ENCODE data around the gene CERK. TPM values are rescaled to one million over a fixed set of nuclear protein-coding genes. Genes with fewer than 3 reads are reported as not detected.

The CERK gene
- polyA plus RNA-seq, 1 donor from 2014 or later = 57.4 TPM

DNA sequence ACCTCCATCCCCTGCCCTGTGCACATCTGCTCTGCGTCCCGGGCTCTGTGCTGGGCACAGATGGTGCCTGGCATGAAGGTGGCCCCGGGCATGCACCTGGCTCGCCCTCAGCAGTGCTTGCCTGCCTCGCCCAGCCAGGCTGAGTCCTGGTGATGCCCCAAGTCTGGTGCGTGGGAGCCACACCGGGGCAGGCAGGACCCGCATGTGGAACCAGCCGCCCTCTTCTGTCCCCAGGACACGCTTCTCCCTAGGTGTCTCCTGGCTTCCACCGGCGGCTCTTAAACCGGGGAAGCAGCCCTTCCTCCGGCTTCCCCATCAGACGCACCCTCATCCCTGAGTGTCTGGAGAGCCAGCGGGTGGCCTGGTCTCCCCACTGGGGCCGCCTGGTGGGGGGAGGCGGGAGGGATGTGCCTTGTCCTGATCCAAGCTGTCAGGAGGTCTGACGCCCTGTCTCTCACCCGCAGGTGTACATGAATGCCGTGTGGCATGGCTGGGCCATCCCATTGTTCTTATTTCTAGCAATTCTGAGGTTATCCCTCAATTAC, 72.8 kb downstream of the CERK start:
- H3K27ac ChIP-seq (ENCODE audit: low read length) = no peak overlapping the region
- no peaks in the 10 kb centered on the region for H4K20me1 ChIP-seq (ENCODE audit: insufficient read depth)
- H3F3A ChIP-seq (ENCODE audit: insufficient read depth, low read length, poor library complexity, severe bottlenecking) = no peaks in the 10 kb centered on the region
- no peak overlapping the region for H3K4me3 ChIP-seq (ENCODE audit: low read length)
- TF ChIP-seq EP300 (conservative IDR thresholded peaks at IDR 0.05; ENCODE audit: poor library complexity, severe bottlenecking) (no peak), TAF1 (IDR thresholded peaks at IDR 0.05; ENCODE audit: low read depth) (no peak), POLR2AphosphoS5 (IDR thresholded peaks at IDR 0.05) (no peak), SMC3 (conservative IDR thresholded peaks at IDR 0.05; ENCODE audit: poor library complexity) (no peak), MXI1 (conservative IDR thresholded peaks at IDR 0.05; ENCODE audit: poor library complexity, severe bottlenecking) (no peak), RAD21 (conservative IDR thresholded peaks at IDR 0.05) (no peak), EZH2 (IDR thresholded peaks at IDR 0.05; ENCODE audit: borderline replicate concordance, insufficient read depth, low read length, poor library complexity, severe bottlenecking) (no peak)
- TF ChIP-seq, protein P1, sequence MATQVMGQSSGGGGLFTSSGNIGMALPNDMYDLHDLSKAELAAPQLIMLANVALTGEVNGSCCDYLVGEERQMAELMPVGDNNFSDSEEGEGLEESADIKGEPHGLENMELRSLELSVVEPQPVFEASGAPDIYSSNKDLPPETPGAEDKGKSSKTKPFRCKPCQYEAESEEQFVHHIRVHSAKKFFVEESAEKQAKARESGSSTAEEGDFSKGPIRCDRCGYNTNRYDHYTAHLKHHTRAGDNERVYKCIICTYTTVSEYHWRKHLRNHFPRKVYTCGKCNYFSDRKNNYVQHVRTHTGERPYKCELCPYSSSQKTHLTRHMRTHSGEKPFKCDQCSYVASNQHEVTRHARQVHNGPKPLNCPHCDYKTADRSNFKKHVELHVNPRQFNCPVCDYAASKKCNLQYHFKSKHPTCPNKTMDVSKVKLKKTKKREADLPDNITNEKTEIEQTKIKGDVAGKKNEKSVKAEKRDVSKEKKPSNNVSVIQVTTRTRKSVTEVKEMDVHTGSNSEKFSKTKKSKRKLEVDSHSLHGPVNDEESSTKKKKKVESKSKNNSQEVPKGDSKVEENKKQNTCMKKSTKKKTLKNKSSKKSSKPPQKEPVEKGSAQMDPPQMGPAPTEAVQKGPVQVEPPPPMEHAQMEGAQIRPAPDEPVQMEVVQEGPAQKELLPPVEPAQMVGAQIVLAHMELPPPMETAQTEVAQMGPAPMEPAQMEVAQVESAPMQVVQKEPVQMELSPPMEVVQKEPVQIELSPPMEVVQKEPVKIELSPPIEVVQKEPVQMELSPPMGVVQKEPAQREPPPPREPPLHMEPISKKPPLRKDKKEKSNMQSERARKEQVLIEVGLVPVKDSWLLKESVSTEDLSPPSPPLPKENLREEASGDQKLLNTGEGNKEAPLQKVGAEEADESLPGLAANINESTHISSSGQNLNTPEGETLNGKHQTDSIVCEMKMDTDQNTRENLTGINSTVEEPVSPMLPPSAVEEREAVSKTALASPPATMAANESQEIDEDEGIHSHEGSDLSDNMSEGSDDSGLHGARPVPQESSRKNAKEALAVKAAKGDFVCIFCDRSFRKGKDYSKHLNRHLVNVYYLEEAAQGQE (IDR thresholded peaks at IDR 0.05; ENCODE audit: borderline replicate concordance) = no peak
- TF ChIP-seq, protein P2, sequence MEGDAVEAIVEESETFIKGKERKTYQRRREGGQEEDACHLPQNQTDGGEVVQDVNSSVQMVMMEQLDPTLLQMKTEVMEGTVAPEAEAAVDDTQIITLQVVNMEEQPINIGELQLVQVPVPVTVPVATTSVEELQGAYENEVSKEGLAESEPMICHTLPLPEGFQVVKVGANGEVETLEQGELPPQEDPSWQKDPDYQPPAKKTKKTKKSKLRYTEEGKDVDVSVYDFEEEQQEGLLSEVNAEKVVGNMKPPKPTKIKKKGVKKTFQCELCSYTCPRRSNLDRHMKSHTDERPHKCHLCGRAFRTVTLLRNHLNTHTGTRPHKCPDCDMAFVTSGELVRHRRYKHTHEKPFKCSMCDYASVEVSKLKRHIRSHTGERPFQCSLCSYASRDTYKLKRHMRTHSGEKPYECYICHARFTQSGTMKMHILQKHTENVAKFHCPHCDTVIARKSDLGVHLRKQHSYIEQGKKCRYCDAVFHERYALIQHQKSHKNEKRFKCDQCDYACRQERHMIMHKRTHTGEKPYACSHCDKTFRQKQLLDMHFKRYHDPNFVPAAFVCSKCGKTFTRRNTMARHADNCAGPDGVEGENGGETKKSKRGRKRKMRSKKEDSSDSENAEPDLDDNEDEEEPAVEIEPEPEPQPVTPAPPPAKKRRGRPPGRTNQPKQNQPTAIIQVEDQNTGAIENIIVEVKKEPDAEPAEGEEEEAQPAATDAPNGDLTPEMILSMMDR (IDR thresholded peaks at IDR 0.05; ENCODE audit: poor library complexity, severe bottlenecking) = no peak
- no peak overlapping the region for H2AFZ ChIP-seq (ENCODE audit: low read depth, low read length)
- H3K36me3 ChIP-seq (ENCODE audit: insufficient read depth, low read length) = no peaks in the 10 kb centered on the region
- no peaks in the 10 kb centered on the region for H3K9me3 ChIP-seq (ENCODE audit: low read length)
- no peak overlapping the region for H3K4me2 ChIP-seq (ENCODE audit: low read length)
- H3K9ac ChIP-seq (ENCODE audit: low read length) = no peak overlapping the region
- no peaks in the 10 kb centered on the region for H3K9me2 ChIP-seq (ENCODE audit: insufficient read depth, low read length)
- H3K79me2 ChIP-seq (replicated peaks; ENCODE audit: insufficient read depth, low read length) = no peaks in the 10 kb centered on the region
- H3K27me3 ChIP-seq (ENCODE audit: insufficient read depth, low read depth, low read length) = no peaks in the 10 kb centered on the region

DNA sequence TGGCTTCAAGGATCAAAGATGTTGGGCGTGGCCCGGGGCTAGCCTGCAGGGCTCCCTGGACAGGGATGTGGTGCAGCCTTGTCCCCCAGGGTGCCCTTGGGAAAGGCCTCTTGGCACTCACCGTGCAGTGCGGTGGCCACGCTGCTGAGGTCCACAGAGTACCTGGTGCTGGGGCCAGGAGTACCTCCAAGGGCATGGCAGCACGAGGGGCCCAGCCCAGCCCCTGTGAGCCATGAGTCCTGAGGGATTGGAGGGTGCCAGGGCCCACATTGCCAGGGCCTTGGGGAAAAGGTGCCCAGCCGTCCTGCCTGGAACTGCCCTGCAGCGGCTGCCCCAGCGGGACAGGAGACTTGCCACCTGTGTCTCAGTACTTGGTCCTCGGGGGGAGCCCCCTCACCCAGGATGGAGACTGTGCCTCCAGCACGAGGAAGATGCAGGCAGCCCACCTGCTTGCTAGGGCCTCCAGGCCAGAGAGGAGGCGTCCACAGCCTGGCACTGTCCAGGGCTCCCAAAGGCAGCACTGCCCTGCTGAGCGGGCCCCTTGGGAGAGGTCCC, 73.7 kb downstream of the CERK start:
- no peaks in the 10 kb centered on the region for H4K20me1 ChIP-seq (ENCODE audit: insufficient read depth)
- TF ChIP-seq SMC3 (conservative IDR thresholded peaks at IDR 0.05; ENCODE audit: poor library complexity) (no peak), MXI1 (conservative IDR thresholded peaks at IDR 0.05; ENCODE audit: poor library complexity, severe bottlenecking) (no peak), EZH2 (IDR thresholded peaks at IDR 0.05; ENCODE audit: borderline replicate concordance, insufficient read depth, low read length, poor library complexity, severe bottlenecking) (no peak), TAF1 (IDR thresholded peaks at IDR 0.05; ENCODE audit: low read depth) (no peak), RAD21 (conservative IDR thresholded peaks at IDR 0.05) (no peak), POLR2AphosphoS5 (IDR thresholded peaks at IDR 0.05) (no peak), EP300 (conservative IDR thresholded peaks at IDR 0.05; ENCODE audit: poor library complexity, severe bottlenecking) (no peak)
- TF ChIP-seq, protein P2 (IDR thresholded peaks at IDR 0.05; ENCODE audit: poor library complexity, severe bottlenecking) = no peak
- TF ChIP-seq, protein P1 (IDR thresholded peaks at IDR 0.05; ENCODE audit: borderline replicate concordance) = no peak
- no peaks in the 10 kb centered on the region for H3F3A ChIP-seq (ENCODE audit: insufficient read depth, low read length, poor library complexity, severe bottlenecking)
- H3K9ac ChIP-seq (ENCODE audit: low read length) = no peak overlapping the region
- H3K4me2 ChIP-seq (ENCODE audit: low read length) = no peak overlapping the region
- H3K27ac ChIP-seq (ENCODE audit: low read length) = no peak overlapping the region
- H3K9me2 ChIP-seq (ENCODE audit: insufficient read depth, low read length) = no peaks in the 10 kb centered on the region
- no peak overlapping the region for H3K4me3 ChIP-seq (ENCODE audit: low read length)
- H3K9me3 ChIP-seq (ENCODE audit: low read length) = no peaks in the 10 kb centered on the region
- H2AFZ ChIP-seq (ENCODE audit: low read depth, low read length) = no peak overlapping the region
- H3K27me3 ChIP-seq (ENCODE audit: insufficient read depth, low read depth, low read length) = no peaks in the 10 kb centered on the region
- H3K79me2 ChIP-seq (replicated peaks; ENCODE audit: insufficient read depth, low read length) = no peaks in the 10 kb centered on the region
- no peaks in the 10 kb centered on the region for H3K36me3 ChIP-seq (ENCODE audit: insufficient read depth, low read length)
